Dendritic cell treated with granulocyte-macrophage colony-stimulating factor and Interleukin-4, amounts not matched to agents 40 ng/mL and 50 ng/mL, for 4 days (primary cell): ENCODE results near the gene NUP98.

Experiments used
- H3K27ac Mint-ChIP-seq: one replicate; pipeline ENCODE4 v1.8.0; 2022; ENCODE audit warnings: mild to moderate bottlenecking, mixed read lengths
- H3K27me3 Mint-ChIP-seq: one replicate; pipeline ENCODE4 v1.8.0; 2022; ENCODE audit warnings: mild to moderate bottlenecking, mixed read lengths
- H3K36me3 Mint-ChIP-seq: one replicate; pipeline ENCODE4 v1.8.0; 2022; ENCODE audit warnings: low read depth, mixed read lengths
- H3K4me1 Mint-ChIP-seq: one replicate; pipeline ENCODE4 v1.8.0; 2022; ENCODE audit warnings: low read depth, mixed read lengths
- H3K4me3 Mint-ChIP-seq: one replicate; pipeline ENCODE4 v1.8.0; 2022; ENCODE audit warnings: mild to moderate bottlenecking, moderate library complexity, mixed read lengths
- H3K9me3 Mint-ChIP-seq: one replicate; pipeline ENCODE4 v1.8.0; 2022; ENCODE audit warnings: mixed read lengths
- intact Hi-C: fragments of 100-400 bp; cut with micrococcal nuclease; formaldehyde crosslinking; loops from one replicate; pipeline ENCODE4 v1.15.0; 2022

NUP98 gene

GRCh38 chr11:3797329-3798090, at the start of gene NUP98:
NUP98 (minus strand) TSS chr11:3797554; CDS start chr11:3782117, 15,437 bp downstream.
- peak within 1 kb of the TSS; percentile 98 for H3K27ac Mint-ChIP-seq
- H3K9me3 Mint-ChIP-seq = no peaks in the 10 kb centered on the region
- H3K4me3 Mint-ChIP-seq = peak within 1 kb of the TSS; percentile 93
- intact Hi-C loops = no loop called here
- peaks cover 35% of the 10 kb centered on the region for H3K36me3 Mint-ChIP-seq
- H3K27me3 Mint-ChIP-seq = no peaks in the 10 kb centered on the region
- peaks cover 27% of the 10 kb centered on the region for H3K4me1 Mint-ChIP-seq

GRCh38 chr11:3845670-3846069, 48.3 kb upstream of the NUP98 start:
- peak overlapping the region; percentile 71 for H3K27ac Mint-ChIP-seq
- no peaks in the 10 kb centered on the region for H3K9me3 Mint-ChIP-seq
- H3K27me3 Mint-ChIP-seq = no peaks in the 10 kb centered on the region
- intact Hi-C loops = no loop called here
- H3K36me3 Mint-ChIP-seq = peaks cover under 1% of the 10 kb centered on the region
- H3K4me1 Mint-ChIP-seq = peaks cover 18% of the 10 kb centered on the region
- H3K4me3 Mint-ChIP-seq = no peak overlapping the region

- peaks cover 18% of the 10 kb centered on the region for H3K4me1 Mint-ChIP-seq
- intact Hi-C loops = no loop called here
- no peaks in the 10 kb centered on the region for H3K27me3 Mint-ChIP-seq
- no peaks in the 10 kb centered on the region for H3K9me3 Mint-ChIP-seq
- peaks cover 5% of the 10 kb centered on the region for H3K36me3 Mint-ChIP-seq
- H3K27ac Mint-ChIP-seq = no peak overlapping the region
- H3K4me3 Mint-ChIP-seq = no peak overlapping the region
Observed at GRCh38 chr11:3845246-3845645, 47.9 kb upstream of the NUP98 start.

- Mint-ChIP-seq H3K4me1 (peaks cover 31% of the 10 kb centered on the region), H3K36me3 (peaks cover 24% of the 10 kb centered on the region), H3K27ac (no peak overlapping the region), H3K27me3 (no peaks in the 10 kb centered on the region), H3K4me3 (no peak overlapping the region), H3K9me3 (no peaks in the 10 kb centered on the region)
- intact Hi-C loops = no loop called here
Observed at GRCh38 chr11:3843326-3843725, 46.0 kb upstream of the NUP98 start.

- Mint-ChIP-seq H3K9me3 (no peaks in the 10 kb centered on the region), H3K4me1 (peaks cover 48% of the 10 kb centered on the region), H3K4me3 (peak overlapping the region; percentile 91), H3K27me3 (no peaks in the 10 kb centered on the region), H3K27ac (peak overlapping the region; percentile 100), H3K36me3 (peaks cover 37% of the 10 kb centered on the region)
- intact Hi-C loops = loop anchor here (2.0 kb wide), 2 partner anchors 13 to 17 kb away; partner anchors contain the start of gene STIM1
Observed at GRCh38 chr11:3841426-3842350, 44.3 kb upstream of the NUP98 start.

GRCh38 chr11:3840870-3841425, 43.6 kb upstream of the NUP98 start, which contains the start of gene RHOG:
RHOG (minus strand) TSS chr11:3840959; CDS start chr11:3828138, 12,821 bp downstream.
- Mint-ChIP-seq H3K4me1 (peaks cover 52% of the 10 kb centered on the region), H3K9me3 (no peaks in the 10 kb centered on the region), H3K27me3 (no peaks in the 10 kb centered on the region), H3K27ac (peak within 1 kb of the TSS; percentile 100), H3K4me3 (peak within 1 kb of the TSS; percentile 91), H3K36me3 (peaks cover 44% of the 10 kb centered on the region)
- intact Hi-C loops = loop anchor here (2.0 kb wide), 2 partner anchors 14 to 16 kb away; partner anchors contain the start of gene STIM1

- H3K4me1 Mint-ChIP-seq = peaks cover 55% of the 10 kb centered on the region
- H3K27me3 Mint-ChIP-seq = no peaks in the 10 kb centered on the region
- peak overlapping the region; percentile 91 for H3K4me3 Mint-ChIP-seq
- no peaks in the 10 kb centered on the region for H3K9me3 Mint-ChIP-seq
- intact Hi-C loops = loop anchor here (2.0 kb wide), 2 partner anchors 15 kb away; partner anchors contain the start of gene STIM1
- H3K27ac Mint-ChIP-seq = peak overlapping the region; percentile 100
- H3K36me3 Mint-ChIP-seq = peaks cover 51% of the 10 kb centered on the region
Observed at GRCh38 chr11:3840004-3840869, 42.9 kb upstream of the NUP98 start.

- Mint-ChIP-seq H3K4me3 (peak overlapping the region; percentile 91), H3K27me3 (no peaks in the 10 kb centered on the region), H3K9me3 (no peaks in the 10 kb centered on the region), H3K36me3 (peaks cover 68% of the 10 kb centered on the region), H3K4me1 (peaks cover 66% of the 10 kb centered on the region), H3K27ac (peak overlapping the region; percentile 100)
- intact Hi-C loops = no loop called here
Observed at GRCh38 chr11:3838504-3838903, 41.1 kb upstream of the NUP98 start.

GRCh38 chr11:3837793-3838192, 40.4 kb upstream of the NUP98 start:
- H3K9me3 Mint-ChIP-seq = no peaks in the 10 kb centered on the region
- H3K27ac Mint-ChIP-seq = peak overlapping the region; percentile 100
- peaks cover 75% of the 10 kb centered on the region for H3K36me3 Mint-ChIP-seq
- H3K4me1 Mint-ChIP-seq = peaks cover 73% of the 10 kb centered on the region
- H3K4me3 Mint-ChIP-seq = peak overlapping the region; percentile 91
- no peaks in the 10 kb centered on the region for H3K27me3 Mint-ChIP-seq
- intact Hi-C loops = no loop called here

GRCh38 chr11:3836903-3837302, 39.5 kb upstream of the NUP98 start:
- intact Hi-C loops = no loop called here

GRCh38 chr11:3835751-3836150, 38.4 kb upstream of the NUP98 start:
- Mint-ChIP-seq H3K4me1 (peaks cover 93% of the 10 kb centered on the region), H3K4me3 (peak overlapping the region; percentile 66), H3K9me3 (no peaks in the 10 kb centered on the region), H3K27me3 (no peaks in the 10 kb centered on the region), H3K36me3 (peaks cover 95% of the 10 kb centered on the region), H3K27ac (peak overlapping the region; percentile 100)
- intact Hi-C loops = no loop called here

More at GRCh38 chr11:3836903-3837302, 39.5 kb upstream of the NUP98 start:
- H3K9me3 Mint-ChIP-seq = no peaks in the 10 kb centered on the region
- H3K4me3 Mint-ChIP-seq = peak overlapping the region; percentile 91
- H3K4me1 Mint-ChIP-seq = peaks cover 82% of the 10 kb centered on the region
- H3K36me3 Mint-ChIP-seq = peaks cover 84% of the 10 kb centered on the region
- peak overlapping the region; percentile 100 for H3K27ac Mint-ChIP-seq
- no peaks in the 10 kb centered on the region for H3K27me3 Mint-ChIP-seq

GRCh38 chr11:3834664-3835461, 37.5 kb upstream of the NUP98 start:
- Mint-ChIP-seq H3K27me3 (no peaks in the 10 kb centered on the region), H3K27ac (peak overlapping the region; percentile 100), H3K4me3 (peak overlapping the region; percentile 66), H3K36me3 (peaks cover 95% of the 10 kb centered on the region), H3K4me1 (peaks cover 100% of the 10 kb centered on the region), H3K9me3 (no peaks in the 10 kb centered on the region)
- intact Hi-C loops = no loop called here
